Measurements from ENCODE around the gene BROX. TPM values are rescaled to one million over a fixed set of nuclear protein-coding genes. Genes with fewer than 3 reads are reported as not detected.
"Not testable (repeated sequence)": the region's sequence is repeated elsewhere in the genome, so short reads cannot be mapped to it uniquely, and the experiment has no call there.

Gene BROX, protein sequence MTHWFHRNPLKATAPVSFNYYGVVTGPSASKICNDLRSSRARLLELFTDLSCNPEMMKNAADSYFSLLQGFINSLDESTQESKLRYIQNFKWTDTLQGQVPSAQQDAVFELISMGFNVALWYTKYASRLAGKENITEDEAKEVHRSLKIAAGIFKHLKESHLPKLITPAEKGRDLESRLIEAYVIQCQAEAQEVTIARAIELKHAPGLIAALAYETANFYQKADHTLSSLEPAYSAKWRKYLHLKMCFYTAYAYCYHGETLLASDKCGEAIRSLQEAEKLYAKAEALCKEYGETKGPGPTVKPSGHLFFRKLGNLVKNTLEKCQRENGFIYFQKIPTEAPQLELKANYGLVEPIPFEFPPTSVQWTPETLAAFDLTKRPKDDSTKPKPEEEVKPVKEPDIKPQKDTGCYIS
- total RNA-seq = 32.0 and 49.1 TPM in 2 replicates

DNA sequence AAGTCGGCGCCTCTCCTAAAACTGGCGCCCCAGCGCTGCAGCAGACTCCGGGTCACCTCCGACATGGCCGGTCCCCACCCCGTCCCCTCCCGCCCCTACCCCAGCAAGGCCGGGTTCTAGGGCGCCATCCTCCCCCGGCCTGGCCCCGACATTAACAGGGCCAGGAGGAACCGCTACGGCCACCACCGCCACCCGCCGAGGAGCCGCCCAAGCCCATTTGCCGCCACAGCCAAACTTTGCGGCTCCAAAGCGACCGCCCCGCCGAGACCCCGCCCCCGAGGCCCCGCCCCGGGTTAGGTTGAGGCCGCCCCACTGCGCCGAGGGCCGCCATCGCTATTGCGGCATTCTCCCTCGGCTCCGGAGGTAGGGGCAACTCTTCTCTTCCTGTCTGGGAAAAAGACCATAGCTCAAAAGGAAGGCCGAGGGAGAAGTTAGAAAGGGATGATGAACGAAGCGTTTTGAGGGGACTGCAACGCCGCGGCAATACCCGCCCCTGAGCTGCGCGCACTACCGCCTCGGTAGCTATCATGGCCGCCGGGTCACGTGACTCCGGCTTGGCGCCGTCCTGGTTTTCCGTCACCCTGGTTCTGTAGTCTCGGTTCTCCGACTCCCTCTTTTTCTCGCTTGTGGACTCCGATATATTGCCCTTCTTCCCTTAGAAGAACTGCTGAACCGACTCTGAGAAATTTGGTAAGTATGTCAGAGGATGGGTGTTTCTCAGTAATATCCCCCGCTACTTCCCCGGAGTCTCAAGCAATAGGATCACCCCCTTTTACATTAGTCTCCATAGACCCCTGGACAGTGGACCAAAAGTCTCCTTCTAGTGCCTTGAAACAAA is at the start of gene BROX, which contains the start of gene AIDA:
Gene BROX (plus strand): TSS at position 312 of the 838 bp plus-strand sequence. CDS start 3,136 bp downstream, outside the sequence.
Gene AIDA (minus strand): TSS at position 239 of the 838 bp plus-strand sequence. CDS start 174 bp downstream, at position 65.
- DNase-seq (ENCODE audit: low read depth, low spot score) = peak; percentile 29

GRCh38 chr1:222663431-222663934 is 48.9 kb upstream of the BROX start:
- no peak for DNase-seq (ENCODE audit: low read depth, low spot score)

DNA sequence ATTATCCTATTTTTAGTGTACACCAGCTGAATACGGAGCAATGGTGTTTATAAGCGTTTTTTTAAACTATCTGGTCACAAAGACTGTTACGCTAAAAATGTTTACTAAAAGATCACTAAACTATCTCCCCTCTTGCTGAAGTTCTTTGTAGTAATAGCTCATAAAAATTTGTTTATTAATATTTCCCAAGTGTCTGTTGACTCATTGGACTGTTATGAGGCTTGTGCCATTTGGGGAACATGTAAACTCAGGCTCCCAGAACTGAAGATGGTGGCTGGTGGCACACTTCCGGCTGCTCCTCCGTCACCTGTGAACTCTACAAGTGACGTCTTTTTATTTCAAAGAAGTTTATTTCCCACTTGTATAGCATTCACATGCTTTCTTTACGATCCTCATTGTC is 46.4 kb upstream of the BROX start:
- no peak for DNase-seq (ENCODE audit: low read depth, low spot score)

- DNase-seq (ENCODE audit: low read depth, low spot score) = not testable (repeated sequence)
Observed at GRCh38 chr1:222668184-222668583, 44.2 kb upstream of the BROX start.

DNA sequence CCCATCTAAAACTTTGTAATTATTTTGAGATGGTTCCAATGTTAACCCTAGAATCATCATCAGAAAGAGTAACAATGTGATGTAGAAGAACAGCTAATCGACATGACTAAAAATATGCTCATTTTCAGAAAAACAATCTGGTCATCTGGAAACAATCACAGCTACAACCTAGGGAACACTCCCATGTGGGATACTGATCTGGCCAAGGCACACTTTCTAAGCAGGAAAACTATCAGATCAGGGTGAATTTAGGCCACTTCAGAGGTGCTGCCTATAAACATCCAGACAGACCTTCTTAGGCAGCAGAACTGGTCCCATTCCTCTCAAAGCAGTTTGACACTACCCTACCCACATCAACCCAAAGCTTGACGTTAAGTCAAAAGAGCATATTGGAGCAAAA is 43.3 kb upstream of the BROX start:
- DNase-seq (ENCODE audit: low read depth, low spot score) = not testable (repeated sequence)

DNA sequence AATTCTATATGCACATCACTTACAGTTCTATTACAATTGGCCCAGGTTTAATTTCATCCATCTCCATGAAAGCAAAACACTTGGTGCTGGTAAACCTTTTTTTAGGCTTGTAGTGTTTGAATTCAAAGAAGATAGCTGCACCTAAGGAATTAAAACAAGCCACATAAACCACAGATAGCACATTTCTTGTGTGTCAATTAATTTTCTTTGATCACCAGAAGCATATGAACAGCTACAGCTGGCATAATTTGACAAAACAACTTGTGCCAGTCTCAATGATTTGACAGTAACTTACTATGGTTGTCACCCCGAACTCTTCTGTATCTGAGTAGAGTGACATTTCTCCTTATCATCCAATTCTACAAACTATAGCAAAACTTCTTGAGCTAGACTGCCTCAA is 42.3 kb upstream of the BROX start:
- no peak for DNase-seq (ENCODE audit: low read depth, low spot score)

DNA sequence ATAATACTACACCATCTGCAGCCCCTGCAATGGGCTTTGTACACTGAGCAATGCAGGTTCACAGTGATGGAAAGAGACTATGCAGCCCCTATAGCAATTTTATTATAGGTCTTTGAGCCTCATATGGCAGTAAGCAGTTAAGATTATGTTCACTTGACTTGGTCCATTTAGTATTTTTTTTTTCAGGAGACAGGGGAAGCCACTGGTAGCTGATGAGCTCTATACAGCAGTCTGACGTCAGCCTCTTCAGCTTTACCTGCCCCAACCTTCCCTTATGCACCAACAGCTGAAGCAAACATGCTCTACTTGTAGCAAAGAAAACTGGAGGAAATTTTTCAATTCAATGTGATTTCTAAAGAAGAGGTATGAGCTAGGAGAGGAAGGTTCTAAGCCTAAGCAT is 32.3 kb upstream of the BROX start:
- DNase-seq (ENCODE audit: low read depth, low spot score) = no peak

- no peak for DNase-seq (ENCODE audit: low read depth, low spot score)
Observed at GRCh38 chr1:222691016-222691415, 21.3 kb upstream of the BROX start.

GRCh38 chr1:222694927-222695326 is 17.4 kb upstream of the BROX start:
- DNase-seq (ENCODE audit: low read depth, low spot score) = no peak

DNA sequence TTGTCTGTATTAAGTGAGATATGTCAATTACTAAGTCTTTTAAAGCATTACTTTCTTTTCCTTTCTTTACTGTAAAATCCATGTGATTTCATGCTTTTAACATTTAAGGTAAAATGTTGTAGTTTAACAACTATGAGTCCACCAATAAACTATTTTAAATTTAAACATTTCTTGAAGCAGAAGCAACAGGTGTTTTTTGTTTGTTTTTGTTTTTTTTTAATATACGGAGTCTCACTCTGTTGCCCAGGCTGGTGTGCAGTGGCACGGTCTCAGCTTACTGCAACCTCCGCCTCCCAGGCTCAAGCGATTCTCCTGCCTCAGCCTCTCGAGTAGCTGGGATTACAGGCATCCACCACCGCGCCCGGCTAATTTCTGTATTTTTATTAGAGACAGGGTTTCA is 15.6 kb upstream of the BROX start:
- no peak for DNase-seq (ENCODE audit: low read depth, low spot score)

- no peak for DNase-seq (ENCODE audit: low read depth, low spot score)
Observed at GRCh38 chr1:222697203-222697602, 15.2 kb upstream of the BROX start.

DNA sequence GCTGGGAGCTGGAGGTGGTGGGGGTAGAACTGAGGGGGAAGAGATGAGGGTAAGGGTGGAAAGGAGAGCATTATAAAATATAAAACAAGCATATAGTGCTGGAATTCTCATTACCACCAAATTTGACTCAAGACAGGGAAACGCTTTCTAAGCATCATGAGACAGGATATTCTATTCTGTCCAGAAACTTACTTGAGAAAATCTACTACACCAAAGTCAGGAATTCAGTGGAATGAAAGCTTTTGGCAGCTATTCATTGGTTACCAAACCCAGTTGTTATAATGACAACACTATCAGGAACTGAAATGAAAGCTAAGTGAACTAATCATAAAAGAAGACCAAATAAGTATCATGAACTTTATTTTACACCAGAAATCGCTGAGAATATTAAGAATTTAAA is 14.5 kb upstream of the BROX start:
- no peak for DNase-seq (ENCODE audit: low read depth, low spot score)

DNA sequence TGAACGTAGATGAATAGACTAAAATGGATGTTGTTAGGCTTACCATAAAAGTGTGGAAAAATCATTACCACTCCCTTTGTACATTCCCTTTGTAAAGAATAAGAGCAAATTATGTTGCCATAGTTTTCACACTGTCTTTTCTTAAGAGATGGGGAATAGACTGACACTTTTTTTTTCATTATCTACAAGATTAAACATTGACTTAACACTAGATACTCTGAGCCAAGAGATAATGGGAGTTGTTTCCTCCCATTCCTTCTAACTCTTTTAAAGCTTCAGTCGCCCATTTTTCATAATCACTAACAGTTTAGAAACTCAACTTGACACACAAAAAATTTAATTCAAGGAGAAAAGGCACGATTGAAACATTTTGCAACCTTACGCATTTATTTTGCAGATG is 10.2 kb upstream of the BROX start:
- no peak for DNase-seq (ENCODE audit: low read depth, low spot score)

DNA sequence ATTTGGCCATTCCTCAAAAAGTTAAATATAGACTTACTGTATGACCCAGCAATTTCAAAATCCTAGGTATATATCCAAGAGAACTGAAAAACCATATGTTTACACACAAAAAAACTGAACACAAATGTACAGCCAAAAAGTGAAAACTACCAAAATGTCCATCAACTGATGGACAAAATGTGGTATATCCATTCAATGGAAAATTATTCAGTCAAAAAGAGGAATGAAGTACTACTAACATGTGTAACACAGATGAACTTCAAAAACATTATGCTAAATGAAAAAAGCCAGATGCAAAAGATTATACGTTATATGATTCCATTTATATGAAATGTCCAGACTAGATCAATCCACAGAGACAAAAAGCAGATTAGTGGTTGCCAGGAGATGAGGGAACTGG is 8.1 kb upstream of the BROX start:
- no peak for DNase-seq (ENCODE audit: low read depth, low spot score)

DNA sequence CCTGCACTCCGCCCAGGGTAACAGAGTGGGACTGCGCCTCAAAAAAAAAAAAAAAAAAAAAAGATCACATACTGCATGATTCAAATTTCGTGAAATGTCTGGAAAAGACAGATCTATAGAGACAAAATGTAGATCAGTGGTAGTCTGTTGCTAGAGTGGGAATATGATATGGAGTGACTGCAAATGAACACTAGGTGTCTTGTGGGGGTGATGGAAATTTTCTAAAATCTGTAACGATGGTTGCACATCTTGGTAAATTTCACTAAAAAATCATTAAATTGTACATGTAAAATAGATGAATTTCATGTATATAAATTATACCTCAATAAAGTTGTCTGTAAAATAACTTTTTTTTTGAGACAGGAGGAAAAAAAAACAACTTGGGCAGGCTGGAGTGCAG is 5.5 kb upstream of the BROX start:
- DNase-seq (ENCODE audit: low read depth, low spot score) = no peak

DNA sequence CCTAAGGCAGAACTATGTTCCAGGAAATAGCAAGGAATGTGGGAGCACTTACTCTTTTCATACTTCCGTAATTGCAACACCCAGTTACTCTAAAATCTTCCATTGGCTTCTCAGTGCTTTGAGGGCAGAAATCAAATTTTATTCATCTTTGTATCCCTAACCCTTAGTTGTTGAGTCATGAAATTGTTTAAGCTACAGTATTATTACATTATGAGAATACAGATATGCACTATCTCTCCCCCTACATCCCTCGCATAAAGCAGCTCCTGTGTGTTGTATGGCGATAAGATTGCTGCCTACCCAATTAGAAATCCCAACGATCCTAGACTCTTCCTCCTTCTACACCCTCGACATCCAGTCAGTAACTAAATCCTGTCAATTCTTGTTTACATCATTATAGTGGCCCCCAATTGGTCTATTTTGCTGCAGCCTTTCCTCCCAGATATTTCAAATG is 2.6 kb upstream of the BROX start:
- no peak for DNase-seq (ENCODE audit: low read depth, low spot score)

DNA sequence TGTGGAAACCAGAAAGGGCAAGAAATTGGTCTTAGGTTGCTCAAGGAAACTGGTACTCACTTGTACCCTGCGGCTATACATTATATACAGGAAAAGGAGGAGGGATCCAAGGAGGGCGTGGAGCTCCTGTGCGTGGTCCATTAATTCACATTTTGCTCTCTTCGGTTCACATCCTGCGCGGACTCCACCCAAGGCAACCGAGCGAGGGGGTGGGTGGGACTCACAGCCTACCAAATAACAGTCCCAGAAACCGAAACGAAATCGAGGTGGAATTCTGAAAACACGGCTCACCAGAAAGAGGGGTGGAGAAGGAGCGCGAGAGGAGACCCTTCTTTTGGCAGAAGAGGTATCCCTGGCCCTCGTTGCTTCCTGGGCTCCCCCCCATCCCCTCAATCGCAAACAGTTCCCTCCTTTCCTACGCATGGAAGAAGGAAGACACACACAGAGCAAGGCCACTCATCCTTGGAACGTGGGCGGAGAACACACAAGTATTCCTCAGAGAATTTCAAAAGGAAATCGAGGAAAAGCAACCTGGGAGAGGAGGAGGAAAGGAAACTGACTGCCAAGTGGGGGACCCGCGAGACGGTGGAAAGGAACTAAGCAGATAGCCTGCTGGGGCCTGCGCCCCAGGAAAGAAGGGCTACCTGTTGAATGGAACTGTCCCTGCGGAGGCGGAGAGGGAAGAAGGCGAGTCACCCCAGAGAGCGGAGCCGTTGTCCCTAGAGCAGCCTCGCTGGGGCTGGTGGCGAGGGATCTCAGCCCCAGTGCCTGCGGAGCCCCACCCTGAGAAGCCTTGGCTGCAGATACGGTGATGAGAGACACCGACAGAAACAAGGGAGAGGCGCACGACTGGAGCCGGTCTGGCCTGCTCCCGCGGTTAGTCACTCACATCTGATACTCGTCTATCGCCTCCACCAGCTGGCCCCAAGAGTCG is 778 bp upstream of the BROX start:
- DNase-seq (ENCODE audit: low read depth, low spot score) = no peak

GRCh38 chr1:222713091-222713961 is 962 bp downstream of the BROX start:
- DNase-seq (ENCODE audit: low read depth, low spot score) = peak; percentile 88

DNA sequence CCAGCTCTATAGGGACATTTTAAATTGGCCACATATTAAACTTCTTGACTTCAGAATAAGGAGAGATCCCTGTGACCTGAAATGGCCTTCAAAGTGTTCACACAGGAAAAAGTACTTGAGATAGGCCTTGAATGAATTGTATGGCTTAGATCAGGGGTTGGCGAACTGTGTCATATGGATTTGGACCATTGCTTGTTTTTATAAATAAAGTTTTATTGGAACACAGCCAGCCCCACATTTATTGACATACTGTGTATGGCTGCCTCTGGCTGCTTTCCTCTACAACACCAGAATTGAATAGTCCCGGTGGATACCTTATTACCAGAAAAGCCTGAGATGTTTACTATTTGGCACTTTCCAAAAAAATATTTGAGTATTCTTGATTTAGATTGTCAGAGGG is 4.0 kb downstream of the BROX start:
- no peak for DNase-seq (ENCODE audit: low read depth, low spot score)

DNA sequence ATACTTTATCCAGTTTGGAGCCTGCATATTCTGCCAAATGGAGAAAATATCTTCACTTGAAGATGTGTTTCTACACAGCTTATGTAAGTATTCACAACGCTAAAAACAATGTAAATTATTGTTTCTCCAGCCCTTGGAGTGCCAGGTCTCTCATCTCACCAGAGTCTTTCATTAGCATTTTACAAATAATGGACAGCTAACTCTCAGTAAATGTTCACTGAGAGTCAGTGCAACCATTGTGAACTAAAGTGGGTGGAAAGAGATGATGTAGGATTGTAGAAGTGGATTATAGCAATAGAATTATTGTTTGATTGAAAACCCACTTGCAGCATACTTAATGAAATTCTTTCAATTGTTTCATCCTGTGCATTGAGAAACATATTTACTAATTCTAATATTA is 16.4 kb downstream of the BROX start:
- DNase-seq (ENCODE audit: low read depth, low spot score) = no peak

Measured in pulmonary artery endothelial cell (primary cell).